ENCODE results near the gene LRP5.

- TF ChIP-seq CTCF (IDR thresholded peaks at IDR 0.05) = no peak
- TF ChIP-seq POLR2A (IDR thresholded peaks at IDR 0.05) = no peak
- no peak for TF ChIP-seq EP300 (IDR thresholded peaks at IDR 0.05)
Measured at GRCh38 chr11:68335683-68336082, 23.3 kb downstream of the LRP5 start.

All from ovary (tissue), 3 donors.